GM04504 (cell line): ENCODE data around the gene MYL7.
A peak's percentile ranks its signal among the peaks of the same experiment; 100 is the strongest.
"Not testable (repeated sequence)": the region's sequence is repeated elsewhere in the genome, so short reads cannot be mapped to it uniquely, and the experiment has no call there.

Source experiments
- DNase-seq: peaks from one replicate; pipeline ENCODE4 v3.0.0-alpha.2; 2012; ENCODE audit warnings: low read depth

Gene MYL7

DNA sequence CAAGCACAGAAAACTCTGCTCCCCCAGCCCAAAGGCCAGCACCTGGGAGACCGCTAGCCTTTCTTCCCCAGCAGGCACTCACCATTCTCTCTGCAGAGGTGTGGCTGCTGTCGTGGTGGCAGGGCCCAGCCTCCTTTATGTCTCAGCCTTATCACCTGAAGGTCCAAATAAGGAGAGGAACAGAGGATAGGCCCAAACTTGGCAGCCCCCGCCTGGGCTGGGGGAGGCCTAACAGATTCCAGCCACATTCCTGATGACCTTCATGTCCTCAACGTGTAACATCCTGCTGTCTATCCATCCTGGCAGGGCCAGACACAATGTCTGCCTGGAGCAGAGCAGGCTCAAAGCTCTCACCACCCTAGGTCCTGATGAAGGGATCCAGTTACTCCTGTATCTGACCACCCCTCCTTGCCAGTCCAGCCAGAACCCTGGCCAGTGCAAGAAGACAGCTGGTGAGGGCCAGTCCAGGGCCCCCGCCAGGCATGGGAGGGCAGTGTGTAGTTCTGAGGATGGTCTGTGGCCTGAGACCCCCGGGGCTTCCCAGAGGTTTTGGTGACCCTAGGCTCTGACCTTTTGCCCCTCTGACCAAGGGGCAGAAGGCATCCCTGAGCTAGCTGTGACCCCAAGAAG lies at the start of gene MYL7:
MYL7 (minus strand) TSS at position 112 of the 630 bp plus-strand sequence; CDS start at position 85, 27 bp downstream.
- no peak for DNase-seq

- no peak for DNase-seq
Observed at GRCh38 chr7:44189993-44190872, 49.1 kb upstream of the MYL7 start.

GRCh38 chr7:44189286-44189992 lies 48.3 kb upstream of the MYL7 start, which contains the start of gene GCK:
TSS of gene GCK (minus strand) at chr7:44189439. CDS start at chr7:44188953, 486 bp downstream.
- no peak for DNase-seq

DNA sequence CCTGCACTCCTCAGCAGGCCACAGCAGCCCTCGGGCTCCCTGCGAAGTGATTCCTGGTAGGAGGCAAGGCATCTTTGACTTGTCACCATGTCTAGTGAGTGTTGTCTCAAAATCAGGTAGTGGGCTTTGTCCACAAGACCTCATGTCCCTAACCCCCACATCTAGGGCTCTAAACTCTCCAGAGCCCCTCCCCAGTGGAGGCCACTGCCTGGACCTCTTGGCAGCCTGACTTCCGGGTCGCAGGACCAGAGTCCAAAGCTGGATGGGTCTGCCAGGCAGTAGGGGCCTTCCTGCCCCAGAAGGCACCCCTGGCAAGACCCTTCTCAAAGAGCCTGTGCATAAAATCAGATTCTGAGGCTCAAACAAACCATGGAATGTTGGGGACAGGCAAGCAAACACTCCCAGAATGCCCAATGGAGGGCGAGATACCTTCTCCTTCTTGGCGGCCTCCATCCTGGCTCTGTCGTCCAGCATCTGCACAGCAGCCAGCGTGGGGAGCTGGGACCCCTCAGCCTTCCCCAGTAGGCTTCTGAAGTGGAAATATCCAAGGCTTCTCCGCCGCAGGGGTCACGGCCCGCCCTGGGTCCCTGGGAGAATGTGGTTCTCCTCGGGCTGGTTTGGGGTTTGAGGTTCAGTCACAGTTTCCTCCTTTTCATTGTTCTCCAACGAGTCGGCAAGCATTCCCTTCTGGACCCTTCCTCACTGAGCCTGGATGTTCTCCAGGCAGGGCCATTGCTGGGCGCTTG lies 47.5 kb upstream of the MYL7 start:
- DNase-seq = no peak

GRCh38 chr7:44187636-44188416 lies 46.7 kb upstream of the MYL7 start:
- DNase-seq = no peak

DNA sequence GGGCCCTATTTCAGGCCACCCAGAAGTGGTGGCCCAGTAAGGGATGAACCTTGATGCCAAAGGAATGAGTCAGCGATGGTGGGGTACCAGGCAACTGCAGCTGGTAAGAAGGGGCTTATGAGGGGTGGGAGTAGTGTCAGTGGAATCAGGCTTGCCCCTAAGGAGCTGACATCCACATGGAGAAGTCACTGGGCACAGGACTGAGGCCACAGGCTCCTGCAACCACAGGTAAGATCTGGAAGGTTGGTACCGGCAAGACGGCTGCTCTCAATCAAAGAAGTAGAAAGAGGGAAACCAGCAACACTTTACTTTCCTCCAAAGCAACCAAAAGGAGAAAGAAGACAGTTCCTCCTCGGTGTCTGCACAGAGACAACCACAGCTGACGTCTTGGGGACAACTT lies 45.6 kb upstream of the MYL7 start:
- no peak for DNase-seq

GRCh38 chr7:44185729-44186128 lies 44.6 kb upstream of the MYL7 start:
- DNase-seq = no peak

GRCh38 chr7:44184873-44185446 lies 43.8 kb upstream of the MYL7 start:
- no peak for DNase-seq

GRCh38 chr7:44184206-44184872 lies 43.2 kb upstream of the MYL7 start:
- peak; percentile 72 for DNase-seq

- DNase-seq = no peak
Observed at GRCh38 chr7:44183386-44183785, 42.3 kb upstream of the MYL7 start.

DNA sequence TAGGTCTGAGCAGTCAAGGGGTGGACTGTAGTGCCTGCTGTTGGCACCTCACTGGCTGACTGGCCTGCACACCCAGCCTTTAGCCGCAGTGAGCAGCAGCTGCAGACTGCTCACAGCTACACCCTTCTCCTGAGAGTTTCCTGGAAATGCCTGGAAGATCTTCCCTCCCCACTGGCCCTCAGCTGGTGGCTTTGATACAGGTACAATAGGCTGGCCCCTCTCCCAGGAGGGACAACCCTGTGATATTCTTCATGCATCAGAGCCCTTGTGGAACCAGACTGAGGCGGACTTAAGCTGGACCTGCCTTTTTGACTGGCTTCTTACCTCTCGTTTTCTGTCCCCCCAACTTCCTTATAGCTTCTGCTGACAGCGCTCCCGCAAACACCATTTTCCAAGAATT lies 41.7 kb upstream of the MYL7 start:
- DNase-seq = no peak

GRCh38 chr7:44180631-44181030 lies 39.5 kb upstream of the MYL7 start:
- DNase-seq = no peak

DNA sequence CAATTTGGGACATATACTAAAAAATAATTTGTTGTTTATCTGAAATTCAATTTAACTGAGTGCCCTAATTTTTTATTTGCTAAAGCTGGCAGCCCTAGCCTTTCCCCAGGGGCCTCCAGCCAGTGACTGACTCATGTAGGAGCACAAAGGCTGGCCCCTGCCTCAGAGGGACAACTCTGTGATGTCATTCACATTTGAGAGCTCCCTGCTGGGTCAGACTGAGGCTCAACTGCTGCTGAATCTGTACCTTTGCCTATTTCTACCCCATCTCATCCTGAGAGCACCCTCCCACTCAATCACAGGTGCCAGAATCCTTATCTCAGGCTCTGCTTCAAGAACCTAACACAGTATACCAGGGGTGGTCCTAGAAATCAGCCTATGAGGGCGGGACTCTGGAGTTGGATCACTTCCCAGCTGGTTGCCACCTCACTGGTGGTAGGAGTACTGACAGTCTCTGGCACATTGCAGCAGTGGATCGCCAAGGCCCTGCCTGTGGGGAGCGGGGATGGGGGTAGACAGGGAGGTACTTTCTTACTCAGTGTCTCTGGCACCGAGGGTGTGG lies 36.5 kb upstream of the MYL7 start:
- no peak for DNase-seq

GRCh38 chr7:44176486-44176885 lies 35.4 kb upstream of the MYL7 start:
- DNase-seq = no peak

- no peak for DNase-seq
Observed at GRCh38 chr7:44175730-44176129, 34.6 kb upstream of the MYL7 start.

- not testable (repeated sequence) for DNase-seq
Observed at GRCh38 chr7:44174694-44174948, 33.5 kb upstream of the MYL7 start.

GRCh38 chr7:44173911-44174693 lies 33.0 kb upstream of the MYL7 start:
- no peak for DNase-seq

- no peak for DNase-seq
Observed at GRCh38 chr7:44172803-44173424, 31.8 kb upstream of the MYL7 start.

GRCh38 chr7:44172352-44172751 lies 31.2 kb upstream of the MYL7 start:
- DNase-seq = no peak
